OCI-LY1 (cell line): ENCODE results near the gene VRK1.

Source experiments
- H2AFZ ChIP-seq: fragments of 200-600 bp; sonication (generic), shearing (Covaris generic); 2 replicates; pipeline ENCODE4 v1.6.0; 2014; ENCODE audit warnings: antibody characterized with exemption, mild to moderate bottlenecking, low read length
- H3F3A ChIP-seq: fragments of 200-600 bp; sonication (generic), shearing (Covaris generic); 2 replicates; pipeline ENCODE4 v1.6.0; 2014; ENCODE audit warnings: mild to moderate bottlenecking, antibody characterized with exemption, low read length, moderate library complexity; ENCODE audit not compliant: insufficient read depth
- H3K27ac ChIP-seq: fragments of 200-600 bp; sonication (generic); 2 replicates; pipeline ENCODE4 v1.5.1; 2014; ENCODE audit warnings: low read length, mixed run types, mild to moderate bottlenecking, low read depth; ENCODE audit not compliant: poor library complexity, severe bottlenecking
- H3K27me3 ChIP-seq: fragments of 200-600 bp; sonication (generic); 2 replicates; pipeline ENCODE4 v1.6.0; 2014; ENCODE audit warnings: antibody characterized with exemption, mild to moderate bottlenecking, low read length, moderate library complexity; ENCODE audit not compliant: insufficient read depth
- H3K36me3 ChIP-seq: fragments of 200-600 bp; sonication (generic); 2 replicates; pipeline ENCODE4 v1.6.1; 2014; ENCODE audit warnings: mild to moderate bottlenecking, antibody characterized with exemption, low read length, moderate library complexity, mixed read lengths; ENCODE audit not compliant: insufficient read depth
- H3K4me1 ChIP-seq: fragments of 200-600 bp; sonication (generic); 2 replicates; pipeline ENCODE4 v1.5.1; 2014; ENCODE audit warnings: mild to moderate bottlenecking, low read length, moderate library complexity; ENCODE audit not compliant: insufficient read depth, severe bottlenecking
- H3K4me2 ChIP-seq: fragments of 200-600 bp; sonication (generic), shearing (Covaris generic); 2 replicates; pipeline ENCODE4 v1.6.1; 2014; ENCODE audit warnings: low read length
- H3K4me3 ChIP-seq: fragments of 200-600 bp; sonication (generic); 2 replicates; pipeline ENCODE4 v1.5.1; 2014; ENCODE audit warnings: low read length, low read depth, mild to moderate bottlenecking, mixed read lengths; ENCODE audit not compliant: poor library complexity, severe bottlenecking
- H3K79me2 ChIP-seq: fragments of 200-600 bp; shearing (Covaris generic); 2 replicates; pipeline ENCODE4 v1.6.1; 2016; ENCODE audit warnings: mixed run types, low read length, mixed read lengths; ENCODE audit not compliant: insufficient read depth
- H3K9ac ChIP-seq: fragments of 200-600 bp; sonication (generic), shearing (Covaris generic); 2 replicates; pipeline ENCODE4 v1.6.1; 2014; ENCODE audit warnings: mild to moderate bottlenecking, low read length, mixed read lengths
- H3K9me2 ChIP-seq: fragments of 200-600 bp; sonication (generic), shearing (Covaris generic); 2 replicates; pipeline ENCODE4 v1.6.1; 2014; ENCODE audit warnings: low read depth, mild to moderate bottlenecking, low read length, mixed read lengths
- H3K9me3 ChIP-seq: fragments of 200-600 bp; shearing (Covaris generic); 2 replicates; pipeline ENCODE4 v1.6.1; 2014; ENCODE audit warnings: low read length, mixed read lengths
- H4K20me1 ChIP-seq: fragments of 200-600 bp; sonication (generic), shearing (Covaris generic); 2 replicates; pipeline ENCODE4 v1.6.0; 2016; ENCODE audit warnings: mild to moderate bottlenecking, low read length; ENCODE audit not compliant: insufficient read depth
- EZH2 ChIP-seq: fragments of 200-600 bp; sonication (generic), shearing (Covaris generic); IDR thresholded peaks from 2 replicates; pipeline ENCODE4 v1.8.0; 2017; ENCODE audit warnings: borderline replicate concordance, mixed run types, mild to moderate bottlenecking, antibody characterized with exemption, low read length, moderate library complexity, mixed read lengths
- TF ChIP-seq, protein P1 (sequence below): fragments of 200-600 bp; sonication (generic), shearing (Covaris generic); IDR thresholded peaks from 2 replicates; pipeline ENCODE4 v1.5.1; 2017; ENCODE audit warnings: mild to moderate bottlenecking, antibody characterized with exemption, low read length, moderate library complexity, mixed read lengths

VRK1 gene

DNA sequence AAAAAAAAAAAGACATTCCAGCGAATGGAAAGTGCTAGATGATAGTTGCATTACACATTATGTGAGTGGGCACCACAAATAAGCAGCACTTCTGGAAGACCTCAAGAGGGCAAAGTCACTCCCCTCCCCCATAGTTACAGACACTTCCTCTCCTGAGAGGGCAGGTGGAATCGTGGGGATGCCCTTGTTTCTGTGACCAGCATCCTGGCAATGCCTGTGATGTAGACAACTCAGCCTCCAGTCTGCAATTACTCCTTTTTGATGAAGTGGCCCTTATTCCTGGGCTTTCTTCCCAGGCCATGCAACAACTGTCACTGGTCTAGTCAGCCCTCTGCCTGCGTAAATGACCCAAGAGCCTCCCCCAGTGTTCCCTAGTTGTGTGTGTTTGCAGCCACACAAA lies 104.8 kb downstream of the VRK1 start:
- no peaks in the 10 kb centered on the region for H3K9me3 ChIP-seq
- H3K27ac ChIP-seq = no peak overlapping the region
- H3K4me3 ChIP-seq = no peak overlapping the region
- H4K20me1 ChIP-seq = no peaks in the 10 kb centered on the region
- H3K9ac ChIP-seq = no peak overlapping the region
- no peak for TF ChIP-seq EZH2
- TF ChIP-seq, protein P1, sequence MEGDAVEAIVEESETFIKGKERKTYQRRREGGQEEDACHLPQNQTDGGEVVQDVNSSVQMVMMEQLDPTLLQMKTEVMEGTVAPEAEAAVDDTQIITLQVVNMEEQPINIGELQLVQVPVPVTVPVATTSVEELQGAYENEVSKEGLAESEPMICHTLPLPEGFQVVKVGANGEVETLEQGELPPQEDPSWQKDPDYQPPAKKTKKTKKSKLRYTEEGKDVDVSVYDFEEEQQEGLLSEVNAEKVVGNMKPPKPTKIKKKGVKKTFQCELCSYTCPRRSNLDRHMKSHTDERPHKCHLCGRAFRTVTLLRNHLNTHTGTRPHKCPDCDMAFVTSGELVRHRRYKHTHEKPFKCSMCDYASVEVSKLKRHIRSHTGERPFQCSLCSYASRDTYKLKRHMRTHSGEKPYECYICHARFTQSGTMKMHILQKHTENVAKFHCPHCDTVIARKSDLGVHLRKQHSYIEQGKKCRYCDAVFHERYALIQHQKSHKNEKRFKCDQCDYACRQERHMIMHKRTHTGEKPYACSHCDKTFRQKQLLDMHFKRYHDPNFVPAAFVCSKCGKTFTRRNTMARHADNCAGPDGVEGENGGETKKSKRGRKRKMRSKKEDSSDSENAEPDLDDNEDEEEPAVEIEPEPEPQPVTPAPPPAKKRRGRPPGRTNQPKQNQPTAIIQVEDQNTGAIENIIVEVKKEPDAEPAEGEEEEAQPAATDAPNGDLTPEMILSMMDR = no peak
- no peaks in the 10 kb centered on the region for H3F3A ChIP-seq
- no peaks in the 10 kb centered on the region for H3K4me1 ChIP-seq
- no peak overlapping the region for H2AFZ ChIP-seq
- no peaks in the 10 kb centered on the region for H3K36me3 ChIP-seq
- H3K4me2 ChIP-seq = no peak overlapping the region
- no peaks in the 10 kb centered on the region for H3K79me2 ChIP-seq
- no peaks in the 10 kb centered on the region for H3K9me2 ChIP-seq
- no peaks in the 10 kb centered on the region for H3K27me3 ChIP-seq

- Histone ChIP-seq H3K9ac (no peak overlapping the region), H3K4me1 (no peaks in the 10 kb centered on the region), H3K4me3 (no peak overlapping the region), H3K9me2 (no peaks in the 10 kb centered on the region), H3K27ac (no peak overlapping the region), H4K20me1 (no peaks in the 10 kb centered on the region), H3K9me3 (no peaks in the 10 kb centered on the region), H3K27me3 (no peaks in the 10 kb centered on the region), H3K4me2 (no peak overlapping the region), H3K79me2 (no peaks in the 10 kb centered on the region), H2AFZ (no peak overlapping the region), H3K36me3 (no peaks in the 10 kb centered on the region), H3F3A (no peaks in the 10 kb centered on the region)
- TF ChIP-seq, protein P1 = no peak
- no peak for TF ChIP-seq EZH2
These were observed 106.4 kb downstream of the VRK1 start for GRCh38 chr14:96903444-96904023.

DNA sequence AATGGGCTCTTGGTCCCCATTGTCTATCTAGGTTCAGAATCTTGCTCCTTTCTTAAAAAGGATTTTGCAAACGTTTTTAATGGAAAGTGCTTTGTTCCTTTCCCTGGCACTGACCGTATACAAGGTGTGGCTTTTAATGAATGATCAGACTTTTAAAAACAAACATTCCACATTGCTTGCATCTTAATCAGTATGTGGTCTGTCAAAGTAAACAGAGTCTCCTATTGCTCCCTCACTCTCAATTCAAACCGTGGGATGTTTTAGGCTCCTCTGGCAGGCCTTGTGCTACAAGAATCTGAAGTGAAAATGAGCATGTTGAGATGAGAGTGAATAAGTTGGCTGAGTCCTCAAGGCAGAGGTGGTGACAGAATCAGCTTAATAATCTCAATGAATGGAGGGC lies 107.0 kb downstream of the VRK1 start:
- H3K4me2 ChIP-seq = no peak overlapping the region
- H4K20me1 ChIP-seq = no peaks in the 10 kb centered on the region
- H3K36me3 ChIP-seq = no peaks in the 10 kb centered on the region
- no peaks in the 10 kb centered on the region for H3K9me2 ChIP-seq
- H3K27ac ChIP-seq = no peak overlapping the region
- no peak overlapping the region for H3K9ac ChIP-seq
- no peak for TF ChIP-seq EZH2
- TF ChIP-seq, protein P1 = no peak
- H3K27me3 ChIP-seq = no peaks in the 10 kb centered on the region
- no peaks in the 10 kb centered on the region for H3K9me3 ChIP-seq
- no peaks in the 10 kb centered on the region for H3F3A ChIP-seq
- H3K79me2 ChIP-seq = no peaks in the 10 kb centered on the region
- H3K4me3 ChIP-seq = no peak overlapping the region
- H2AFZ ChIP-seq = no peak overlapping the region
- H3K4me1 ChIP-seq = no peaks in the 10 kb centered on the region
